HTERT RPE-1 (cell line): ENCODE measurements around the gene PANK4.

ENCODE experiments used
- in situ Hi-C: fragments of 300-500 bp; cut with MboI; formaldehyde crosslinking; loops from 4 replicates; pipeline ENCODE4 v1.14.3; 2020; ENCODE audit warnings: low sequenced_read_pairs

Gene PANK4

GRCh38 chr1:2480236-2480985 lies 46.0 kb downstream of the PANK4 start:
- in situ Hi-C loops: no loop called here

- in situ Hi-C loops: no loop called here
Measured at GRCh38 chr1:2479618-2480017, 46.8 kb downstream of the PANK4 start.

GRCh38 chr1:2479186-2479585 lies 47.2 kb downstream of the PANK4 start:
- in situ Hi-C loops: no loop called here

GRCh38 chr1:2477791-2478499 lies 48.5 kb downstream of the PANK4 start:
- in situ Hi-C loops: no loop called here

- in situ Hi-C loops: no loop called here
Measured at GRCh38 chr1:2477309-2477708, 49.1 kb downstream of the PANK4 start.

GRCh38 chr1:2476061-2476999 lies 50.1 kb downstream of the PANK4 start, which contains the start of gene PLCH2:
Gene PLCH2, plus strand, starts transcription at chr1:2476289. Its CDS starts 300 bp downstream, at chr1:2476589.
- in situ Hi-C loops: no loop called here

- in situ Hi-C loops: no loop called here
Measured at GRCh38 chr1:2475571-2475970, 50.8 kb downstream of the PANK4 start.

- in situ Hi-C loops: no loop called here
Measured at GRCh38 chr1:2474933-2475371, 51.4 kb downstream of the PANK4 start.

- in situ Hi-C loops: no loop called here
Measured at GRCh38 chr1:2474104-2474844, 52.1 kb downstream of the PANK4 start.

- in situ Hi-C loops: no loop called here
Measured at GRCh38 chr1:2473198-2473597, 53.2 kb downstream of the PANK4 start.

GRCh38 chr1:2472561-2473177 lies 53.7 kb downstream of the PANK4 start:
- in situ Hi-C loops: no loop called here

- in situ Hi-C loops: no loop called here
Measured at GRCh38 chr1:2472109-2472508, 54.3 kb downstream of the PANK4 start.

GRCh38 chr1:2471587-2472001 lies 54.8 kb downstream of the PANK4 start:
- in situ Hi-C loops: no loop called here

GRCh38 chr1:2471159-2471471 lies 55.3 kb downstream of the PANK4 start:
- in situ Hi-C loops: no loop called here

- in situ Hi-C loops: no loop called here
Measured at GRCh38 chr1:2470290-2471158, 55.9 kb downstream of the PANK4 start.

- in situ Hi-C loops: no loop called here
Measured at GRCh38 chr1:2469103-2469940, 57.1 kb downstream of the PANK4 start.

GRCh38 chr1:2468540-2468939 lies 57.9 kb downstream of the PANK4 start:
- in situ Hi-C loops: no loop called here

GRCh38 chr1:2468041-2468472 lies 58.3 kb downstream of the PANK4 start:
- in situ Hi-C loops: no loop called here
